Fibroblast of lung (primary cell): ENCODE data around the gene THSD7B.

ENCODE experiments used
- CTCF ChIP-seq, 2 donors: IDR thresholded peaks in 1 of 2; conservative IDR thresholded peaks in 1 of 2; 1 replicate in 1 of 2; 2 replicates in 1 of 2; pipeline ENCODE4 v1.5.1; 2011 to 2012; ENCODE audit warnings: low read length in 2 of 2, control low read depth in 1 of 2, inconsistent platforms in 1 of 2, low read depth in 1 of 2, mild to moderate bottlenecking in 1 of 2
- EZH2 ChIP-seq: IDR thresholded peaks from 2 replicates; pipeline ENCODE4 v1.5.1; 2012; ENCODE audit warnings: low read length, control low read depth, mild to moderate bottlenecking; ENCODE audit errors: missing control alignments

GRCh38 chr2:137156221-137156844, 391.0 kb downstream of the THSD7B start:
- TF ChIP-seq CTCF (conservative IDR thresholded peaks at IDR 0.05 in 1 of 2, IDR thresholded peaks at IDR 0.05 in 1 of 2; ENCODE audit: low read depth in 1 of 2, low read length in 2 of 2) (no peak), EZH2 (no peak)
